ENCODE results near the gene ZYG11B. TPM values are rescaled to one million over a fixed set of nuclear protein-coding genes. Genes with fewer than 3 reads are reported as not detected.

ZYG11B gene
- polyA plus RNA-seq, 3 donors, result 7.3 to 17.5 (median 15.8) TPM

DNA sequence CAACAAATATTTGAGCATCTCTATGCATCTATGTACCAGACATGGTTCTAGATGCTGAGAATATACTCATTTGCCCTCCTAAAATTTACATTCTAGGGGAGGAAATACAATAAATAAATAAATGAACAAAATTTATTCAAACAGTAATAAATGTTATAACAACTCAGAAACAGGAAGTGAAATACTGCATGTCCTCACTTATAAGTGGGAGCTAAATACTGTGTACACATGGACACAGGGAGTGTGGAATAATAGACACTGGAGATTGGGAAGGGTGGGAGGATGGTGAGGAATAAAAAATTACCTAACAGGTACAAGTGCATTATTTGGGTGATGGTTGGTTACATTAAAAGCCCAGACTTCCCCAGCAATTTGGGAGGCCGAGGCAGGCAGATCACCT lies 32.4 kb upstream of the ZYG11B start:
- Mint-ChIP-seq H3K27ac (peak overlapping the region in 1 of 7 donors; percentile 57), H3K9me3 (no peaks in the 10 kb centered on the region), H3K27me3 (ENCODE audit: low read depth in 3 of 3) (peaks cover 0 to 3% (median 0%) of the 10 kb centered on the region in 3 donors)

DNA sequence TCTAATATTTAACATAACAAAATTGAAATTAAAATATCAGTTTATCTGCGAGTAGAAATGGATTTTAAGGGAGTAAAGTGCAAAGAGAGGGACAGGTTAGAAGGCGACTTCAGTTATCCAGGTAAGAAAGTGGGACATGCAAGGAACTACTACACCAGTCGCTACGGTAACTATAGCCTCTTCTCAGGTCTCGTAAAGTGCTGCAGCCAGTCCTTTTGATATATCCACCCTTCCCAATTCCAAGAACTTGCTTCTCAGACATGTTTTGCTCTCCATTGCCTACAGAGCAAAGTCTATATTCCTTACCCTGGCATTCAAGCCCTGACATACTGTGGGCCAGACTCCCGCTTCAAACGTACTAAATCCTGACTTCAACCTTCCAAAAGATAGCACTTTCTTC lies 30.6 kb upstream of the ZYG11B start:
- Histone ChIP-seq H3K27me3 (ENCODE audit: control insufficient read depth in 2 of 2, insufficient read depth in 2 of 2, low read length in 2 of 2) (no peaks in the 10 kb centered on the region), H3K9me3 (replicated peaks in 1 of 2; ENCODE audit: control insufficient read depth in 1 of 2, insufficient read depth in 1 of 2, low read length in 2 of 2) (no peaks in the 10 kb centered on the region), H3K36me3 (replicated peaks in 1 of 2; ENCODE audit: control insufficient read depth in 1 of 2, insufficient read depth in 2 of 2, low read length in 2 of 2) (peaks cover 14 to 24% of the 10 kb centered on the region in 2 donors), H3K4me2 (replicated peaks; ENCODE audit: extremely low read depth, low read length, poor library complexity, severe bottlenecking) (no peak overlapping the region), H3K4me3 (replicated peaks in 1 of 3; ENCODE audit: low read depth in 2 of 3, low read length in 3 of 3) (no peak overlapping the region), H3K9ac (ENCODE audit: insufficient read depth, low read length, poor library complexity, severe bottlenecking) (no peak overlapping the region), H3K27ac (ENCODE audit: low read depth in 1 of 2, low read length in 2 of 2) (no peak overlapping the region), H3K79me2 (ENCODE audit: insufficient read depth, low read length) (peaks cover 47% of the 10 kb centered on the region), H3K4me1 (ENCODE audit: control insufficient read depth in 1 of 2, insufficient read depth in 2 of 2, low read length in 2 of 2) (peaks cover 15 to 21% of the 10 kb centered on the region in 2 donors), H2AFZ (ENCODE audit: insufficient read depth, low read depth, low read length, poor library complexity, severe bottlenecking) (no peak overlapping the region), H4K20me1 (ENCODE audit: insufficient read depth, low read length) (no peaks in the 10 kb centered on the region)
- no peak overlapping the region for H3K4me3 Mint-ChIP-seq
- H3K4me1 Mint-ChIP-seq, result peaks cover 21% of the 10 kb centered on the region
- peaks cover 0 to 3% (median 1%) of the 10 kb centered on the region in 3 donors for H3K27me3 Mint-ChIP-seq (ENCODE audit: low read depth in 3 of 3)
- peak overlapping the region in 1 of 7 donors; percentile 54 for H3K27ac Mint-ChIP-seq
- WGBS (ENCODE audit: insufficient coverage), result 96% methylated on average over 5 of the region's 7 CpGs
- no peak for DNase-seq
- TF ChIP-seq, protein P1, sequence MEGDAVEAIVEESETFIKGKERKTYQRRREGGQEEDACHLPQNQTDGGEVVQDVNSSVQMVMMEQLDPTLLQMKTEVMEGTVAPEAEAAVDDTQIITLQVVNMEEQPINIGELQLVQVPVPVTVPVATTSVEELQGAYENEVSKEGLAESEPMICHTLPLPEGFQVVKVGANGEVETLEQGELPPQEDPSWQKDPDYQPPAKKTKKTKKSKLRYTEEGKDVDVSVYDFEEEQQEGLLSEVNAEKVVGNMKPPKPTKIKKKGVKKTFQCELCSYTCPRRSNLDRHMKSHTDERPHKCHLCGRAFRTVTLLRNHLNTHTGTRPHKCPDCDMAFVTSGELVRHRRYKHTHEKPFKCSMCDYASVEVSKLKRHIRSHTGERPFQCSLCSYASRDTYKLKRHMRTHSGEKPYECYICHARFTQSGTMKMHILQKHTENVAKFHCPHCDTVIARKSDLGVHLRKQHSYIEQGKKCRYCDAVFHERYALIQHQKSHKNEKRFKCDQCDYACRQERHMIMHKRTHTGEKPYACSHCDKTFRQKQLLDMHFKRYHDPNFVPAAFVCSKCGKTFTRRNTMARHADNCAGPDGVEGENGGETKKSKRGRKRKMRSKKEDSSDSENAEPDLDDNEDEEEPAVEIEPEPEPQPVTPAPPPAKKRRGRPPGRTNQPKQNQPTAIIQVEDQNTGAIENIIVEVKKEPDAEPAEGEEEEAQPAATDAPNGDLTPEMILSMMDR (IDR thresholded peaks at IDR 0.05), result no peak
- intact Hi-C loops (cut with micrococcal nuclease), result loop anchor here (10.0 kb wide), 2 partner anchors 291 to 641 kb away; partner anchors contain the start of genes BTF3L4 (in 1 of the 2), ORC1 (in 1 of the 2), PRPF38A (in 1 of the 2) and TXNDC12 (in 1 of the 2)
- H3K9me3 Mint-ChIP-seq, result no peaks in the 10 kb centered on the region
- peaks cover 15 to 27% of the 10 kb centered on the region in 2 donors for H3K36me3 Mint-ChIP-seq

More for the DNA sequence above, 32.4 kb upstream of the ZYG11B start:
- TF ChIP-seq, protein P1 (IDR thresholded peaks at IDR 0.05), result no peak
- no peaks in the 10 kb centered on the region for H4K20me1 ChIP-seq (ENCODE audit: insufficient read depth, low read length)
- H3K79me2 ChIP-seq (ENCODE audit: insufficient read depth, low read length), result peaks cover 47% of the 10 kb centered on the region
- no peaks in the 10 kb centered on the region for H3K9me3 ChIP-seq (replicated peaks in 1 of 2; ENCODE audit: control insufficient read depth in 1 of 2, insufficient read depth in 1 of 2, low read length in 2 of 2)
- H3K4me3 ChIP-seq (replicated peaks in 1 of 3; ENCODE audit: low read depth in 2 of 3, low read length in 3 of 3), result no peak overlapping the region
- no peak overlapping the region for H3K9ac ChIP-seq (ENCODE audit: insufficient read depth, low read length, poor library complexity, severe bottlenecking)
- peaks cover 15 to 21% of the 10 kb centered on the region in 2 donors for H3K4me1 ChIP-seq (ENCODE audit: control insufficient read depth in 1 of 2, insufficient read depth in 2 of 2, low read length in 2 of 2)
- Mint-ChIP-seq H3K36me3 (peaks cover 23 to 38% of the 10 kb centered on the region in 2 donors), H3K4me1 (peaks cover 21% of the 10 kb centered on the region), H3K4me3 (no peak overlapping the region)
- no peak for DNase-seq
- H3K36me3 ChIP-seq (replicated peaks in 1 of 2; ENCODE audit: control insufficient read depth in 1 of 2, insufficient read depth in 2 of 2, low read length in 2 of 2), result peaks cover 18 to 30% of the 10 kb centered on the region in 2 donors
- H3K27me3 ChIP-seq (ENCODE audit: control insufficient read depth in 2 of 2, insufficient read depth in 2 of 2, low read length in 2 of 2), result no peaks in the 10 kb centered on the region
- WGBS (ENCODE audit: insufficient coverage), result 100% methylated on average over 1 of the region's 1 CpG
- intact Hi-C loops (cut with micrococcal nuclease), result loop anchor here (10.0 kb wide), 2 partner anchors 289 to 639 kb away; partner anchors contain the start of genes BTF3L4 (in 1 of the 2), ORC1 (in 1 of the 2), PRPF38A (in 1 of the 2) and TXNDC12 (in 1 of the 2)
- no peak overlapping the region for H3K27ac ChIP-seq (ENCODE audit: low read depth in 1 of 2, low read length in 2 of 2)
- no peak overlapping the region for H2AFZ ChIP-seq (ENCODE audit: insufficient read depth, low read depth, low read length, poor library complexity, severe bottlenecking)
- H3K4me2 ChIP-seq (replicated peaks; ENCODE audit: extremely low read depth, low read length, poor library complexity, severe bottlenecking), result no peak overlapping the region

All from CD14-positive monocyte (primary cell).